H9 (cell line): ENCODE measurements around the gene FNDC3B. TPM values are rescaled to one million over a fixed set of nuclear protein-coding genes. Genes with fewer than 3 reads are reported as not detected.

ENCODE experiments used
- DNase-seq: peaks from one replicate; pipeline ENCODE4 v3.0.0-alpha.2; 2017
- H2AFZ ChIP-seq: one replicate; pipeline ENCODE4 v1.6.1; 2013; ENCODE audit warnings: mild to moderate bottlenecking, low read length, control low read depth, moderate library complexity
- H2AK5ac ChIP-seq: 2 replicates; pipeline ENCODE4 v1.6.1; 2013; ENCODE audit warnings: low read length, control low read depth, mixed read lengths; ENCODE audit not compliant: insufficient read length
- H2BK120ac ChIP-seq: one replicate; pipeline ENCODE4 v1.6.1; 2013; ENCODE audit warnings: low read depth, mild to moderate bottlenecking, low read length, control low read depth, inconsistent platforms; ENCODE audit not compliant: poor library complexity, severe bottlenecking
- H2BK12ac ChIP-seq: 2 replicates; pipeline ENCODE4 v1.6.1; 2013; ENCODE audit warnings: low read length, control low read depth, mixed read lengths, low read depth; ENCODE audit not compliant: insufficient read length
- H2BK15ac ChIP-seq: 2 replicates; pipeline ENCODE4 v1.6.1; 2013; ENCODE audit warnings: low read depth, low read length, control low read depth
- H2BK20ac ChIP-seq: one replicate; pipeline ENCODE4 v1.6.1; 2013; ENCODE audit warnings: low read depth, mild to moderate bottlenecking, low read length, control low read depth, inconsistent platforms; ENCODE audit not compliant: poor library complexity, severe bottlenecking
- H2BK5ac ChIP-seq: 2 replicates; pipeline ENCODE4 v1.6.1; 2013; ENCODE audit warnings: low read length, control low read depth, mixed read lengths; ENCODE audit not compliant: insufficient read length
- H3K14ac ChIP-seq: 2 replicates; pipeline ENCODE4 v1.6.1; 2013; ENCODE audit warnings: low read length, control low read depth; ENCODE audit not compliant: insufficient read depth
- H3K18ac ChIP-seq: 2 replicates; pipeline ENCODE4 v1.6.1; 2013; ENCODE audit warnings: low read depth, mild to moderate bottlenecking, mixed read lengths, low read length, control low read depth; ENCODE audit not compliant: insufficient read length
- H3K23ac ChIP-seq: 2 replicates; pipeline ENCODE4 v1.6.1; 2013; ENCODE audit warnings: low read length, control low read depth, mixed read lengths, low read depth; ENCODE audit not compliant: insufficient read length
- H3K23me2 ChIP-seq: 2 replicates; pipeline ENCODE4 v1.6.1; 2013; ENCODE audit warnings: low read depth, mild to moderate bottlenecking, mixed read lengths, low read length, control low read depth; ENCODE audit not compliant: insufficient read length, poor library complexity, severe bottlenecking
- H3K27ac ChIP-seq: 2 replicates; pipeline ENCODE4 v1.5.1; 2013; ENCODE audit warnings: low read length, control low read depth, mixed read lengths, low read depth; ENCODE audit not compliant: insufficient read length
- H3K27me3 ChIP-seq: 2 replicates; pipeline ENCODE4 v1.6.1; 2013; ENCODE audit warnings: low read length, control low read depth, inconsistent platforms; ENCODE audit not compliant: insufficient read depth
- H3K4ac ChIP-seq: 2 replicates; pipeline ENCODE4 v1.6.1; 2013; ENCODE audit warnings: low read depth, mild to moderate bottlenecking, control low read depth, inconsistent platforms, low read length, moderate library complexity
- H3K4me1 ChIP-seq: 2 replicates; pipeline ENCODE4 v1.6.1; 2013; ENCODE audit warnings: low read length, control low read depth, inconsistent platforms; ENCODE audit not compliant: insufficient read depth
- H3K4me2 ChIP-seq: 2 replicates; pipeline ENCODE4 v1.6.1; 2013; ENCODE audit warnings: low read length, control low read depth, mixed read lengths; ENCODE audit not compliant: insufficient read length, insufficient read depth
- H3K56ac ChIP-seq: 2 replicates; pipeline ENCODE4 v1.6.1; 2013; ENCODE audit warnings: low read depth, mild to moderate bottlenecking, mixed read lengths, low read length, control low read depth; ENCODE audit not compliant: insufficient read length
- H3K79me1 ChIP-seq: 2 replicates; pipeline ENCODE4 v1.6.1; 2013; ENCODE audit warnings: low read depth, mild to moderate bottlenecking, moderate library complexity, low read length, control low read depth, inconsistent platforms; ENCODE audit not compliant: insufficient read depth, poor library complexity, severe bottlenecking
- H3K79me2 ChIP-seq: 2 replicates; pipeline ENCODE4 v1.6.1; 2013; ENCODE audit warnings: low read length, control low read depth, inconsistent platforms; ENCODE audit not compliant: insufficient read depth
- H3K9ac ChIP-seq: 2 replicates; pipeline ENCODE4 v1.6.1; 2013; ENCODE audit warnings: low read length, control low read depth, mixed read lengths; ENCODE audit not compliant: insufficient read length; ENCODE audit errors: extremely low read depth
- H3K9me3 ChIP-seq: one replicate; pipeline ENCODE4 v1.6.1; 2013; ENCODE audit warnings: low read depth, low read length, inconsistent platforms; ENCODE audit not compliant: control insufficient read depth
- H3T11ph ChIP-seq: one replicate; pipeline ENCODE4 v1.6.1; 2013; ENCODE audit warnings: mild to moderate bottlenecking, low read length, control low read depth, inconsistent platforms
- H4K20me1 ChIP-seq: one replicate; pipeline ENCODE4 v1.6.1; 2013; ENCODE audit not compliant: control insufficient read depth, insufficient read length, insufficient read depth
- H4K5ac ChIP-seq: 2 replicates; pipeline ENCODE4 v1.6.1; 2013; ENCODE audit warnings: low read depth, mild to moderate bottlenecking, mixed read lengths, low read length, control low read depth; ENCODE audit not compliant: insufficient read length
- H4K8ac ChIP-seq: replicated peaks from 2 replicates; pipeline ENCODE4 v1.6.1; 2013; ENCODE audit warnings: low read length, control low read depth, mixed read lengths, low read depth; ENCODE audit not compliant: insufficient read length
- H4K91ac ChIP-seq: 2 replicates; pipeline ENCODE4 v1.6.1; 2013; ENCODE audit warnings: low read depth, mild to moderate bottlenecking, moderate library complexity, mixed read lengths, low read length, control low read depth; ENCODE audit not compliant: insufficient read length
- H3K27ac Mint-ChIP-seq, 3 experiments: 2 replicates in 2 of 3; 3 replicates in 1 of 3; pipeline ENCODE4 v1.8.0; 2020 to 2021; ENCODE audit warnings: mixed read lengths in 3 of 3, mild to moderate bottlenecking in 1 of 3, moderate library complexity in 1 of 3
- H3K27me3 Mint-ChIP-seq: 2 replicates; pipeline ENCODE4 v1.8.0; 2021; ENCODE audit warnings: low read depth, mild to moderate bottlenecking, moderate library complexity, mixed read lengths
- H3K36me3 Mint-ChIP-seq, 3 experiments: 2 replicates in 2 of 3; 3 replicates in 1 of 3; pipeline ENCODE4 v1.8.0; 2020 to 2021; ENCODE audit warnings: low read depth in 3 of 3, mixed read lengths in 3 of 3; ENCODE audit not compliant: insufficient read depth in 1 of 3
- H3K4me1 Mint-ChIP-seq, 2 experiments: 2 replicates each; pipeline ENCODE4 v1.8.0; 2020; ENCODE audit warnings: mixed read lengths in 2 of 2
- H3K4me3 Mint-ChIP-seq, 2 experiments: 2 replicates in 1 of 2; 3 replicates in 1 of 2; pipeline ENCODE4 v1.8.0; 2020 to 2021; ENCODE audit warnings: mild to moderate bottlenecking in 2 of 2, mixed read lengths in 2 of 2, moderate library complexity in 1 of 2
- H3K9me3 Mint-ChIP-seq, 2 experiments: 2 replicates in 1 of 2; 3 replicates in 1 of 2; pipeline ENCODE4 v1.8.0; 2020; ENCODE audit warnings: mild to moderate bottlenecking in 2 of 2, mixed read lengths in 2 of 2, moderate library complexity in 1 of 2
- CTCF ChIP-seq: fragments of 200-600 bp; sonication (generic); conservative IDR thresholded peaks from 3 replicates; pipeline ENCODE4 v1.8.0; 2021; ENCODE audit warnings: antibody characterized with exemption, mild to moderate bottlenecking
- WGBS: extraction: QIAGEN DNeasy Blood & Tissue Kit; methylation state at CpG from one replicate; pipeline ENCODE4 v1.1.7; 2013; ENCODE audit warnings: missing lambda C conversion rate, low lambda C conversion rate, mixed read lengths; ENCODE audit not compliant: insufficient read length; ENCODE audit errors: extremely low coverage; 5-methylcytosine and 5-hydroxymethylcytosine counted together
- total RNA-seq: library from RNA; stranded (reverse); gene quantifications from 2 replicates; pipeline ENCODE4 v1.2.1, GENCODE V29; 2021

The FNDC3B gene
- total RNA-seq, 1 experiment from 2014 or later, result 43.8 TPM

DNA sequence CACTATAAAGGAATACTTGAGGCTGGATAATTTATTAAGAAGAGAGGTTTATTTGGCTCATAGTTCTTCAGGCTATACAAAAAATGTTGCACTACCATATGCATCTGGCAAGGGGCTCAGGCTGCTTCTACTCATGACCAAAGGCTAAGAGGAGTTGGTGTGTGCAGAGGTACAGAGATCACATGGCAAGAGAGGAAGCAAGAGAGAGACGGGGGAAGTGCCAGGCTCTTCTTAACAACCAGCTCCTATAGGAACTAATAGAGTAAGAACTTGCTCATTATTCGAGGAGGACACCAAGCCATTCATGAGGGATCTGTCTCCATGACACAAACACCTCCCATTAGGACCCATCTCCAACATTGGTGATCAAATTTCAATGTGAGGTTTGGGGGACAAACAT lies 6.0 kb upstream of the FNDC3B start:
- Histone ChIP-seq H3K27me3 (no peaks in the 10 kb centered on the region), H3K4ac (no peak overlapping the region), H3K79me1 (no peaks in the 10 kb centered on the region), H3K79me2 (no peaks in the 10 kb centered on the region), H3K56ac (no peak overlapping the region), H4K5ac (no peak overlapping the region), H3K9me3 (no peaks in the 10 kb centered on the region), H3K9ac (no peak overlapping the region), H3K23ac (no peak overlapping the region), H3K23me2 (no peaks in the 10 kb centered on the region), H4K91ac (no peak overlapping the region), H2AFZ (no peak overlapping the region), H2BK12ac (no peak overlapping the region), H4K8ac (no peak overlapping the region), H4K20me1 (no peaks in the 10 kb centered on the region), H2BK20ac (no peak overlapping the region), H3K14ac (no peak overlapping the region), H3K18ac (no peak overlapping the region), H3K4me1 (no peaks in the 10 kb centered on the region), H3K4me2 (no peak overlapping the region), H2BK15ac (no peak overlapping the region), H2BK120ac (no peak overlapping the region), H2BK5ac (no peak overlapping the region), H2AK5ac (no peak overlapping the region), H3K27ac (no peak overlapping the region), H3T11ph (no peak overlapping the region)
- Mint-ChIP-seq H3K27me3 (no peaks in the 10 kb centered on the region; the same call in 1 of the 2 replicates), H3K9me3 (peaks cover 2 to 6% of the 10 kb centered on the region in 2 experiments; a peak in 2 of 5 replicates), H3K27ac (no peak overlapping the region), H3K36me3 (peaks cover 0 to 6% (median 6%) of the 10 kb centered on the region in 3 experiments; a peak in 1 of 7 replicates), H3K4me3 (no peak overlapping the region), H3K4me1 (peaks cover 14 to 15% of the 10 kb centered on the region in 2 experiments)
- no peak for TF ChIP-seq CTCF
- WGBS, result no CpG with 5 or more reads among the region's 2 CpGs
- DNase-seq, result no peak
